Right lobe of liver (tissue), 6 donors: Measurements from ENCODE around the gene PLS1. TPM values are rescaled to one million over a fixed set of nuclear protein-coding genes. Genes with fewer than 3 reads are reported as not detected.
A peak's percentile ranks its signal among the peaks of the same experiment; 100 is the strongest.

ENCODE experiments used
- ATAC-seq, 4 donors: fragments of 200-7000 bp; cut with Tn5 transposase; one replicate each; pipeline ENCODE4 v1.9.1; 2020; ENCODE audit warnings: mild to moderate bottlenecking in 4 of 4, moderate library complexity in 4 of 4
- DNase-seq, 3 donors: peaks; one replicate each; pipeline ENCODE4 v3.0.0-alpha.2; 2020
- H3K27ac ChIP-seq, 3 donors: fragments of 200-600 bp; one replicate each; pipeline ENCODE4 v1.8.0; 2022
- H3K27me3 ChIP-seq, 2 donors: fragments of 200-600 bp; one replicate each; pipeline ENCODE4 v1.8.0; 2022
- H3K36me3 ChIP-seq, 4 donors: fragments of 200-600 bp; sonication (generic) in 1 of 4; one replicate each; pipeline versions ENCODE4 v1.5.1 to v1.8.0; 2017 to 2022; ENCODE audit warnings: control low read depth in 1 of 4
- H3K4me1 ChIP-seq, 4 donors: fragments of 200-600 bp; sonication (generic) in 1 of 4; one replicate each; pipeline versions ENCODE4 v1.5.1 to v1.8.0; 2017 to 2022; ENCODE audit warnings: control low read depth in 1 of 4
- H3K4me3 ChIP-seq, 3 donors: fragments of 200-600 bp; one replicate each; pipeline ENCODE4 v1.8.0; 2022
- H3K9me3 ChIP-seq, 4 donors: fragments of 200-600 bp; sonication (generic) in 1 of 4; one replicate each; pipeline versions ENCODE4 v1.5.1 to v1.8.0; 2017 to 2022; ENCODE audit warnings: control low read depth in 1 of 4
- POLR2A ChIP-seq: fragments of 450-650 bp; IDR thresholded peaks from one replicate; pipeline ENCODE4 v1.6.1; 2017; ENCODE audit warnings: antibody characterized with exemption, mild to moderate bottlenecking
- WGBS: methylation state at CpG from one replicate; pipeline ENCODE4 v1.1.6; 2018; ENCODE audit warnings: low coverage, low lambda C conversion rate; ENCODE audit not compliant: insufficient coverage; ENCODE audit errors: missing lambda C conversion rate; 5-methylcytosine and 5-hydroxymethylcytosine counted together
- intact Hi-C, 2 donors: fragments of 100-400 bp; cut with DNase I; formaldehyde crosslinking; loops; one replicate each; pipeline versions ENCODE4 v1.11.2 to v1.14.1; 2022
- total RNA-seq, 6 experiments: library from RNA; depleted of rRNA in 2 of 6; stranded (reverse); fragments of >200 nt in 2 of 6; fragmentation: NEBNext Ultra II Directional in 3 of 6; extraction: Animal tissue kit (Norgen Biotek cat#: 25700) in 3 of 6; gene quantifications; one replicate each; pipeline versions ENCODE4 v1.1.0 to v1.2.4, GENCODE V29; 2016 to 2023
- TF ChIP-seq, protein P1 (sequence below), 4 donors: fragments of 200-600 bp in 3 of 4; fragments of 450-650 bp in 1 of 4; IDR thresholded peaks; one replicate each; pipeline versions ENCODE4 v1.5.1 to v1.8.0; 2016 to 2022; ENCODE audit warnings: antibody characterized with exemption in 4 of 4, mild to moderate bottlenecking in 2 of 4
- donor health status: DM: no; HTN: yes; CAD: no.
- donor health status: DM: no; HTN: no; CAD: no.
- donor health status: DM: no; HTN: no; CAD: no.
- donor health status: DM: no; HTN: yes; CAD: no.
- donor health status: DM: no; HTN: yes; CAD: no.

PLS1 gene
- total RNA-seq, 6 experiments from 2014 or later, result 13.0 to 30.5 (median 18.2) TPM

DNA sequence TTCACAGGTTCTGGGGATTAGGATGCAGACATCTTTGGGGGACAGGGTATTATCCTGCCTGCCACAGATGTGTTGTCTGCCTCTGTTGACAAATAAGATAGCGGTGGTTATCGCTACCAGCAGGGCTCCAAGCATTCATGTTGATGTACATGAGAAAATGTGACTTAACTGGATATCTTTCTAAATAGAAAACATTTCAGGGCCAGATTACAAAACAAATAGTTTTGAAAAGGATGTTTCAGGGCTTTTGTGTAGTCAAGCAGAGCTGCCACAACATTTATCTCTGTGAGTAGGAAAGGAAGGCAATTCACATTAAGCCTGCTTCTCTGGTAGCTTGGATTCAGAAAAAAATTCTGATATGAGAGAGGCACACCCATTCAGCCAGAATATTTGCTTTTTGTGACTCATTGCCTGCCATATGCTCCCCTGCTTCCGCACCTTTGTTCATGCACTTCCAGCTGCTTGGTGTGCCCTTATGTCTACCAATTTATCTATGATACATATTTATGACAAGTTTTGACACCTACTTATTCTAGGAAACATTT lies 22.8 kb downstream of the PLS1 start:
- no peaks in the 10 kb centered on the region for H3K36me3 ChIP-seq
- H3K27ac ChIP-seq, result no peak overlapping the region
- 89% methylated on average over 3 of the region's 3 CpGs for WGBS
- DNase-seq, result no peak
- H3K4me3 ChIP-seq, result no peak overlapping the region
- H3K9me3 ChIP-seq, result no peaks in the 10 kb centered on the region
- TF ChIP-seq, protein P1, sequence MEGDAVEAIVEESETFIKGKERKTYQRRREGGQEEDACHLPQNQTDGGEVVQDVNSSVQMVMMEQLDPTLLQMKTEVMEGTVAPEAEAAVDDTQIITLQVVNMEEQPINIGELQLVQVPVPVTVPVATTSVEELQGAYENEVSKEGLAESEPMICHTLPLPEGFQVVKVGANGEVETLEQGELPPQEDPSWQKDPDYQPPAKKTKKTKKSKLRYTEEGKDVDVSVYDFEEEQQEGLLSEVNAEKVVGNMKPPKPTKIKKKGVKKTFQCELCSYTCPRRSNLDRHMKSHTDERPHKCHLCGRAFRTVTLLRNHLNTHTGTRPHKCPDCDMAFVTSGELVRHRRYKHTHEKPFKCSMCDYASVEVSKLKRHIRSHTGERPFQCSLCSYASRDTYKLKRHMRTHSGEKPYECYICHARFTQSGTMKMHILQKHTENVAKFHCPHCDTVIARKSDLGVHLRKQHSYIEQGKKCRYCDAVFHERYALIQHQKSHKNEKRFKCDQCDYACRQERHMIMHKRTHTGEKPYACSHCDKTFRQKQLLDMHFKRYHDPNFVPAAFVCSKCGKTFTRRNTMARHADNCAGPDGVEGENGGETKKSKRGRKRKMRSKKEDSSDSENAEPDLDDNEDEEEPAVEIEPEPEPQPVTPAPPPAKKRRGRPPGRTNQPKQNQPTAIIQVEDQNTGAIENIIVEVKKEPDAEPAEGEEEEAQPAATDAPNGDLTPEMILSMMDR (IDR thresholded peaks at IDR 0.05), result no peak
- ATAC-seq, result peak in 1 of 4 donors; percentile 65
- intact Hi-C loops, result no loop called here
- H3K4me1 ChIP-seq, result no peaks in the 10 kb centered on the region
- H3K27me3 ChIP-seq, result no peaks in the 10 kb centered on the region

DNA sequence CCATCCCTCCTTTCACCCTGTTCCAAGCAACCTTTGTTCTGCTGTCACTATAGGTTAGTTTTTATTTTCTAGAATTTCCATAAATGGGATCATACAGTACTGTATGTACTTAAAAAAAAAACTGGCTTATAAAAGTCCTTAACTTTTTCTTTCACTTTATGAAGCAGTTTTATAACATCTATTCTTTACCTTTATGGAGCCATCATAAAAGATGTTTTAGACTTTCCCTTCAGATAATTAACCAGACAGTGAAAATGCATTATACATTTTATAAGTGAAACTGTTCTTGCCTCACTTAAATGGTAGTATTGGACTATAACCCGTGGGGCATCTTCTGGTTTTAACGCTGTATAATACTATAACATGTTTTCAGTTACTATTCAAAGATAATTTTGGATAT lies 26.2 kb downstream of the PLS1 start:
- H3K27ac ChIP-seq, result no peak overlapping the region
- no peaks in the 10 kb centered on the region for H3K27me3 ChIP-seq
- no peak overlapping the region for H3K4me3 ChIP-seq
- no peaks in the 10 kb centered on the region for H3K36me3 ChIP-seq
- WGBS, result 68% methylated on average over 2 of the region's 2 CpGs
- no peaks in the 10 kb centered on the region for H3K9me3 ChIP-seq
- H3K4me1 ChIP-seq, result no peaks in the 10 kb centered on the region
- DNase-seq, result no peak
- no peak for ATAC-seq
- TF ChIP-seq POLR2A, result no peak
- TF ChIP-seq, protein P1 (IDR thresholded peaks at IDR 0.05), result no peak
- intact Hi-C loops, result no loop called here

DNA sequence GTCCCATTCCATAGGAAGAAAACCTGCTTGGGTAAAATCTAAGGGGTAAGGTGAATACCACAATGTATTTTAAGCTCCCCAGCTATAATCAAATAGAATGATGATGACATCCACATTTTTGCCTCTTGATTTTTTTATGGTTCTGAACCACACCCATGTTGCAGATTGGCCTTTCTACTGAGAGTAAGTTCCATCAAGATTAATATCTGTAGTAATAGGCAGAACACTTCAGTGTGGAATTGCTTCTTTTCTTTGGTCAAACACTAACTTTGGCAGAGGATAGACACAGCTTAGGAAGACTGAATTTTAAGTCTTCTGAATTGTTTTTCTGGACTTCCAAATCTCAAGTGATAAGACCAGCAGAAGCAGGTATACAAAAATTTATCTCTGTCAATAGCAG lies 27.0 kb downstream of the PLS1 start:
- no peaks in the 10 kb centered on the region for H3K9me3 ChIP-seq
- no peak for TF ChIP-seq POLR2A
- TF ChIP-seq, protein P1 (IDR thresholded peaks at IDR 0.05), result no peak
- DNase-seq (no peak), ATAC-seq (no peak)
- H3K36me3 ChIP-seq, result no peaks in the 10 kb centered on the region
- intact Hi-C loops, result no loop called here
- no peaks in the 10 kb centered on the region for H3K27me3 ChIP-seq
- no peak overlapping the region for H3K4me3 ChIP-seq
- H3K27ac ChIP-seq, result no peak overlapping the region
- H3K4me1 ChIP-seq, result no peaks in the 10 kb centered on the region

DNA sequence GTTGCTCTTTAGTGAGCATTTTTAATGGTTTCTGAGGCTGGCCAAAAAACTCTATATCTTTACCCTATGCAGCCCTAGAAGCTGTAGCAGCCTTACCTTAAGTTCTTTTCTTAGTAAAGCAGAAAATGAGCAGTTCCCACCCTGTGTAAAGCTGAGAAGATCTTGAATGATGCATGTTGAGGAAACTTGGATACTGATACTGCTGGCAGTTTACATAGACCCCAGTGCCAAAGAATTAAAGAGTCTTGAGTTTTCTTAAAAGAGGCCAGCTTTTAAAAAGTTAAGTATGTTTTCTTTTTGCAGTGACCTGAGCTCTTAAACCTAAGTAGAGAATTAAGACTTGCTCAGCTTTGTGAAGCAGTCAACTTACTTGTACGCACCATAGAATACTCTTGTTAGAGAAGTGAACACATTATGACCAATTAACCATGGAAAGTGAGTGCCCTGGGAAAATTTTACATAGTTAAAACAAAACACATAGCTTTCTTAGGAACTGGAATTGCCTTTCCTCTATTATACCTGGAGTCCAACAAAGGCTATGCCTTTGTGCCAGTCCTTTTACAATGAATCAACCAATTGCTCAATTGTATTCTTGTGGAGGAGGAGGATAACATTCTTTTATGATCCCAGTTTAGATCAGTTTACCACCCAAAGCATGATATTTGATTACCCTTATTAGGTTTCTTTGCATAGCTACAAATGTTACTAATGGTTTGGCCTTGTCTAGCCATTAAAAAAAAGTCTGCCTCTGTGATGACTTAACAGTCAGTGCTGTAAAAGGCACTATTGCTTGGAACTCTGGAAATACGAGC lies 28.4 kb downstream of the PLS1 start:
- DNase-seq (no peak), ATAC-seq (no peak)
- Histone ChIP-seq H3K4me3 (no peak overlapping the region), H3K27me3 (no peaks in the 10 kb centered on the region), H3K36me3 (no peaks in the 10 kb centered on the region), H3K4me1 (no peaks in the 10 kb centered on the region), H3K27ac (no peak overlapping the region), H3K9me3 (no peaks in the 10 kb centered on the region)
- TF ChIP-seq POLR2A, result no peak
- TF ChIP-seq, protein P1 (IDR thresholded peaks at IDR 0.05), result no peak
- 91% methylated on average over 2 of the region's 2 CpGs for WGBS
- intact Hi-C loops, result no loop called here
